Transverse colon (tissue), 4 donors: ENCODE results near the gene IHH.

Source experiments
- CTCF ChIP-seq, 5 experiments: fragments of 200-600 bp in 3 of 5; fragments of 450-650 bp in 2 of 5; sonication (generic) in 3 of 5; IDR thresholded peaks; 1 replicate in 2 of 5; 2 replicates in 3 of 5; pipeline ENCODE4 v1.5.1; 2016 to 2017; ENCODE audit warnings: antibody characterized with exemption in 5 of 5, inconsistent platforms in 3 of 5, mild to moderate bottlenecking in 2 of 5, moderate library complexity in 1 of 5
- POLR2A ChIP-seq: fragments of 450-650 bp; IDR thresholded peaks from one replicate; pipeline ENCODE4 v1.6.1; 2016; ENCODE audit warnings: antibody characterized with exemption, mild to moderate bottlenecking, moderate library complexity
- POLR2AphosphoS5 ChIP-seq, 3 donors: sonication (generic); formaldehyde crosslinking; IDR thresholded peaks; one replicate each; pipeline ENCODE4 v1.6.1; 2016; ENCODE audit warnings: antibody characterized with exemption in 3 of 3

DNA sequence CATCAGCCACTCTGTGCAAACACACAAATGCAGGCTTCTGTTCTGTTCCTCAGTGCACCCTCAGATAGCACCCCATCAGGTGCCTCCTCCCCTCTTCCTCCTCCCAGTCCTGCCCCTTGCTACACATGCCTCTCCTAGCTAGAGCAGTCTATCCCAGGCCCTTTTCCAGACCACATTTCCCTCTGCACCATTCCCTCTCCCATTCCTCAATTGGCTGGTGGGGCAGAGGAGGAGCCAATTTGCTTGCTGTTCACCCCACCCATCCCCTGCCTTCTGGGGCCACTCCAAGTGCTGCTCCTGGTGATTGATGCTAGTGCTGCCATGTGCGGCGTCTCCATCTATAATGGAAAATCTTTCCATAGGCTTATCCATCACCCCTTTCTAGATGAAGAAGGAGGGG lies 24.8 kb downstream of the IHH start:
- TF ChIP-seq CTCF (IDR thresholded peaks at IDR 0.05) (no peak), POLR2AphosphoS5 (IDR thresholded peaks at IDR 0.05) (no peak), POLR2A (no peak)
